HG02642 (cell line): ENCODE results near the gene INVS.
"Not testable (repeated sequence)": the region's sequence is repeated elsewhere in the genome, so short reads cannot be mapped to it uniquely, and the experiment has no call there.

Source experiments
- ATAC-seq: cut with Tn5 transposase; IDR thresholded peaks from one replicate; pipeline ENCODE4 v1.9.1; 2021; ENCODE audit warnings: mild to moderate bottlenecking; ENCODE audit not compliant: unreplicated experiment, poor library complexity

The INVS gene

GRCh38 chr9:100298378-100298777 lies 199.3 kb downstream of the INVS start:
- no peak for ATAC-seq

GRCh38 chr9:100303747-100304146 lies 204.7 kb downstream of the INVS start:
- no peak for ATAC-seq

GRCh38 chr9:100306283-100306682 lies 207.2 kb downstream of the INVS start:
- no peak for ATAC-seq

GRCh38 chr9:100307080-100307479 lies 208.0 kb downstream of the INVS start:
- ATAC-seq, result no peak

DNA sequence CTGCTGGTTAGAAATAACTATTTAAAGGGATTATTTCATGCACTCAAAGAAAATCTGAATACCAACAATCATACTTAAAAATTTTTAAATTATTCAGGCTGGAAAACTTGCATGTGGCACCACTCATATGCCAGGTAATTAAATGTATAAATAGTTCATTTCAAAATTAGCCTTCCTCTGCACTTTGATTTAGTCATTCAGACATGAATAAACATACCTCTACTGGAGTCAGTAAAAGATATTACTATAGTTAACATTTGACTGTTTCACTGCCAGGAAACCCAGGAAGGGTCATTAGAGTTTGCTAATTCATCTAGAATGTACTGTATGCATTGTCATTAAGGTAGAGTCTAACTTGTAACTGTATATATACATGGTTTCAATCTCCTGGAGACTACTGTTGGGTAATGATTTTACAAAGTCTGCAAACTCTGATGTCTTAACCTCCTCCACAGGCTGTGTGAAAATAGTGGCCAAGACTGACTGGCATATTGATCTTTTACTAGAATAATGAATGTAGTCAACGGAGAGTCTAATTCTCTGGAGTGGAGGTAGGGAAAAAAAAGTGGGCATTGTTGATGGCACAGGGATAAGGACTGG lies 210.0 kb downstream of the INVS start:
- no peak for ATAC-seq

- no peak for ATAC-seq
Observed at GRCh38 chr9:100309992-100310391, 210.9 kb downstream of the INVS start.

DNA sequence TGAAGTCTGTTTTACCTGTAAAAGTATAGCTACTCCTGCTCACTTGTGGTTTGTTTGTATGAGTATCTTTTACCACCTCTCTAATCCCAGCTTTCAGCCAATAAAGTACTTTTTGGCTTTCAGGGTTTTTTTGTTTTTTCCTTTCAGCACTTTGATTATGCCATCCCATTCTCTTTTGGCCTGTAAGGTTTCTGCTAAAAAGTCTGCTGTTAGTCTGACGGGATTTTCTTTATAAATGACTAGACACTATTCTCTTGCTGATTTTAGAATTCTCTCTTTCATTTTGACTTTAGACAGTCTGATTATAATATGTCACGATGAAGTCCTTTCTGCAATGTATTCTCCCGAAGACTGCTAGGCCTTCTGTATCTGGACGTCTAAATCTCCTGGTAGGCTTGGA lies 216.5 kb downstream of the INVS start:
- no peak for ATAC-seq

GRCh38 chr9:100317706-100318105 lies 218.7 kb downstream of the INVS start:
- ATAC-seq, result no peak

DNA sequence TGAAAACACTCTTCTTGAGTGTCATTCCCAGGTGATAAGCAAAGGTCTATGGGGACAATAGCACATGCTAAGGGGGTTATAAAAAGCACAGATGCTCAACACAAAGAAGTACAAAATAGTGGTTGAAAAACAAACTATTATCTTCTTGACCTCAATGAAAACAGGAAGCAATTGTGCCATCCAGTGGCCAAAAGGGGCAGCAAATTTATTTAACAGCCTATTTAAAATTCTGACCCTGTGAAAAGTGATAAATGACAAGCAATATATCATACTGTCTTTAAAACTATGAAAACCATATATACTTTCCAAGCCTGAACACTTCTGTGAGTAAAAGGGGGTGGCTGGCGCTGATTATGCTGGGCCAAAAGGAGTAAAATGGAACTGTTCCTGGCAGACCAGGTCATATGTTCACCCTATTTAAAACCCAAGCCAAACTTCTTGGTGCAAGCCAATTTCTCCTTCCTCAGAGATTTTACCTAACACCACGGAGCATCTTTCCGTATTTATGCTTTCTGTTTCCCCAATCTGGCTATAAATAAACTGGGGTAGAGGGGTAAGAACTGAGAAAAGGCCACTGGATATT lies 224.0 kb downstream of the INVS start:
- ATAC-seq, result no peak

DNA sequence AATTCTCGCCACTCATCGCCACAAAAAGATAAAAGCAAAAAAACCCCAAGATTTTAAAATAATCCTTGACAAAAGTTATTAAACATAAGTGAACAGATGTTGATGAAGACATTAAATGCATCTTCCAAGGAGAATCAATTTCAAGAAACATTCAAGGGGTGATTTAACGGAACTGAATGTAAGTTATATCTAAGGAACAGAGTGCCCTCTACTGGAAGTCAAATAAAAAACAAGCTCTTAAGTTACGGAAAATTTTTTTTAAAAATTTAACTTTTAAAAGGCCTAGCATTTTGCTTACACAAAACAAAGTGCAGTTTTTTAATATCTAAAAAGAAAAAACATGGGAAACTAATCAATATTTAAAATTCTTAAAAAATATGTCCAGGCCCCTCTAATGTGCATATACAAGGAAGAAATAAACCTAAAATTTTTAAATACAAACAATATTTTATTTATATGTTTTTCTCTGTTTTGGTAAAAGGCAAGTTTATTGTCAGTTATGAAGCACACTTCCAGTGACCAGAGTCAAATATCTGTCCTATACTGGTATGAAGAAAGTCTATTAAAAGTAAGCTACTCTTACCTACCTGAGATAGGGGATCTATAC lies 225.7 kb downstream of the INVS start:
- ATAC-seq, result no peak

- ATAC-seq, result not testable (repeated sequence)
Observed at GRCh38 chr9:100338736-100339135, 239.7 kb downstream of the INVS start.

GRCh38 chr9:100340224-100340623 lies 241.2 kb downstream of the INVS start:
- ATAC-seq, result no peak

GRCh38 chr9:100341889-100342288 lies 242.8 kb downstream of the INVS start:
- ATAC-seq, result no peak

DNA sequence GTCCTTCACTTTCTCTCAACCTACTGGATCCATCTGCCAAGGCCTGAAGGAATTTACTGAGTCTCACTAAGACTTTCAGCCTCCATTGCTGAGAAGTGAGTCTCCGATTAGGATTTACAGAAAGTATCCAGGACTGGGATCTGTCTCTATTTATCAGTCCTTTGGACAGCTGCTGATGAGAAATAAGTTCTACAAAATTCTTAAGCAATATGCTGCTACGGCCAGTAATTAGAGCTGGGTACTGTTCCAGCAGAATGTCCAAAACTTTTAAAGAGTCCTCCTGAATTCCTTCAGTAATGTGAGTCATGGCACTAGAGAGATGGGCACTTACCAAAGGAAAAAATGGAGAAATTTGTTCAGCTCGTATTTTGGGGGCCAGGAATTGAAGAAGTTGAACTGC lies 247.8 kb downstream of the INVS start:
- ATAC-seq, result no peak

DNA sequence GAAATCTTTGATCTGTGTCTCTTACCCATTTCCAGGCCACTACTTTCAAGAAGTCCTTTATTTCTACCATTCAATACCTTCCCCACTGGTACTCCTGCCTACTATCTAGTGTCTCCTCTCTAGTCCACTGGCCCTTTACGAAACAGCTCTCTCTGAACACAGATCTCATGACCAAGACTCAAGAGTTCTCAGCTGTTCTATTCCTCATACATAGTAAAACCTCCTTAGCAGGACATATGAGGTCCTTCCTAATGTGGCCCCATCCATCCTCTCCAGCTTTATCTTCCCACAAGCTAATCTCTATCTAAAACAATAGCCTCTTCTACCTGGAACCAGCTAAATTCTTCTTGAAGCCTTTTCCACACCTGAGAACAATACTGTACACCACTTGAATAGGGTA lies 251.1 kb downstream of the INVS start:
- no peak for ATAC-seq
